GM12892 (cell line): ENCODE data around the gene LMO4.

Source experiments
- POLR2A ChIP-seq: IDR thresholded peaks from 2 replicates; pipeline ENCODE4 v1.6.1; 2011; ENCODE audit warnings: low read depth, low read length, control low read depth
- POLR2AphosphoS5 ChIP-seq: IDR thresholded peaks from 2 replicates; pipeline ENCODE4 v1.6.1; 2011; ENCODE audit warnings: low read depth, low read length, control low read depth

- TF ChIP-seq POLR2A = no peak
- no peak for TF ChIP-seq POLR2AphosphoS5
Observed at GRCh38 chr1:87305151-87305550, 23.5 kb upstream of the LMO4 start.
